Upper lobe of left lung (tissue), 4 donors: ENCODE measurements around the gene ATP1A4.
"Not testable (repeated sequence)": the region's sequence is repeated elsewhere in the genome, so short reads cannot be mapped to it uniquely, and the experiment has no call there.

Experiments
- CTCF ChIP-seq, 6 experiments: fragments of 450-650 bp in 4 of 6; fragments of 200-600 bp in 2 of 6; sonication (generic) in 2 of 6; IDR thresholded peaks; one replicate each; pipeline ENCODE4 v1.5.1; 2016 to 2019; ENCODE audit warnings: antibody characterized with exemption in 6 of 6
- POLR2A ChIP-seq, 4 donors: fragments of 450-650 bp; IDR thresholded peaks; one replicate each; pipeline ENCODE4 v1.5.1; 2016 to 2017; ENCODE audit warnings: antibody characterized with exemption in 4 of 4, mild to moderate bottlenecking in 2 of 4
- POLR2AphosphoS5 ChIP-seq, 2 donors: sonication (generic); formaldehyde crosslinking; IDR thresholded peaks; one replicate each; pipeline ENCODE4 v1.5.1; 2017; ENCODE audit warnings: antibody characterized with exemption in 2 of 2

- not testable (repeated sequence) for TF ChIP-seq POLR2A, CTCF, POLR2AphosphoS5 (IDR thresholded peaks at IDR 0.05)
These were observed 25.1 kb upstream of the ATP1A4 start for GRCh38 chr1:160126342-160126741.
